GM23248 (cell line): ENCODE data around the gene TPRA1. TPM values are rescaled to one million over a fixed set of nuclear protein-coding genes. Genes with fewer than 3 reads are reported as not detected.

Source experiments
- DNase-seq: peaks from one replicate; pipeline ENCODE4 v3.0.0-alpha.2; 2015
- H2AFZ ChIP-seq: fragments of 200-600 bp; sonication (generic); 2 replicates; pipeline ENCODE4 v1.6.1; 2016; ENCODE audit warnings: antibody characterized with exemption
- H3F3A ChIP-seq: fragments of 200-600 bp; sonication (generic); 2 replicates; pipeline ENCODE4 v1.6.1; 2016; ENCODE audit warnings: mild to moderate bottlenecking, antibody characterized with exemption, mixed run types; ENCODE audit not compliant: insufficient read depth
- H3K27ac ChIP-seq: fragments of 200-600 bp; sonication (generic); 2 replicates; pipeline ENCODE4 v1.5.1; 2016; ENCODE audit warnings: mild to moderate bottlenecking
- H3K27me3 ChIP-seq: fragments of 200-600 bp; sonication (generic); replicated peaks from 2 replicates; pipeline ENCODE4 v1.6.1; 2016; ENCODE audit warnings: mild to moderate bottlenecking; ENCODE audit not compliant: insufficient read depth
- H3K36me3 ChIP-seq: fragments of 200-600 bp; sonication (generic); 2 replicates; pipeline ENCODE4 v1.6.1; 2016; ENCODE audit warnings: low read depth, mild to moderate bottlenecking
- H3K4me1 ChIP-seq: fragments of 200-600 bp; sonication (generic); 2 replicates; pipeline ENCODE4 v1.6.1; 2016; ENCODE audit warnings: mild to moderate bottlenecking; ENCODE audit not compliant: insufficient read depth
- H3K4me2 ChIP-seq: fragments of 200-600 bp; sonication (generic); one replicate; pipeline ENCODE4 v1.6.1; 2016; ENCODE audit warnings: mild to moderate bottlenecking; ENCODE audit not compliant: unreplicated experiment
- H3K4me3 ChIP-seq: fragments of 200-600 bp; sonication (generic); 2 replicates; pipeline ENCODE4 v1.5.1; 2016; ENCODE audit warnings: mild to moderate bottlenecking
- H3K79me2 ChIP-seq: fragments of 200-600 bp; sonication (generic); 2 replicates; pipeline ENCODE4 v1.6.1; 2016; ENCODE audit warnings: mild to moderate bottlenecking; ENCODE audit not compliant: insufficient read depth
- H3K9ac ChIP-seq: fragments of 200-600 bp; sonication (generic); 2 replicates; pipeline ENCODE4 v1.6.1; 2016; ENCODE audit warnings: mild to moderate bottlenecking
- H3K9me2 ChIP-seq: fragments of 200-600 bp; sonication (generic); 2 replicates; pipeline ENCODE4 v1.6.1; 2016; ENCODE audit warnings: mixed run types, mild to moderate bottlenecking, moderate library complexity; ENCODE audit not compliant: insufficient read depth
- H3K9me3 ChIP-seq: fragments of 200-600 bp; sonication (generic); one replicate; pipeline ENCODE4 v1.6.1; 2017; ENCODE audit warnings: low read depth
- H4K20me1 ChIP-seq: fragments of 200-600 bp; sonication (generic); 2 replicates; pipeline ENCODE4 v1.6.0; 2016; ENCODE audit not compliant: insufficient read depth
- EZH2 ChIP-seq: fragments of 200-600 bp; sonication (generic); IDR thresholded peaks from 2 replicates; pipeline ENCODE4 v1.6.1; 2018; ENCODE audit warnings: antibody characterized with exemption, mild to moderate bottlenecking; ENCODE audit not compliant: insufficient read depth, poor library complexity, severe bottlenecking
- EZH2phosphoT487 ChIP-seq: fragments of 200-600 bp; sonication (generic); IDR thresholded peaks from 2 replicates; pipeline ENCODE4 v1.6.1; 2018; ENCODE audit warnings: antibody characterized with exemption, moderate library complexity, mild to moderate bottlenecking, low read depth; ENCODE audit not compliant: insufficient read depth
- WGBS, 2 experiments: methylation state at CpG; one replicate each; pipeline ENCODE4 v1.1.6; 2015 to 2017; ENCODE audit warnings: low lambda C conversion rate in 2 of 2, low coverage in 1 of 2; ENCODE audit errors: missing lambda C conversion rate in 2 of 2; 5-methylcytosine and 5-hydroxymethylcytosine counted together
- in situ Hi-C: fragments of 300-500 bp; cut with MboI; formaldehyde crosslinking; loops from 2 replicates; pipeline ENCODE4 v1.15.0; 2020
- polyA plus RNA-seq: library from polyadenylated mRNA; unstranded; fragments of >200 nt; fragmentation: Nextera tagmentation; extraction: Ambion mirVana; gene quantifications from 2 replicates; pipeline ENCODE4 v1.2.1, GENCODE V29; 2016
- total RNA-seq: library from RNA; depleted of rRNA; stranded (reverse); fragments of >200 nt; shearing (Covaris generic); gene quantifications from 2 replicates; pipeline ENCODE4 v1.2.3, GENCODE V29; 2014

Gene TPRA1
- total and polyA plus RNA-seq, 2 experiments from 2014 or later: 42.8 to 56.1 TPM

DNA sequence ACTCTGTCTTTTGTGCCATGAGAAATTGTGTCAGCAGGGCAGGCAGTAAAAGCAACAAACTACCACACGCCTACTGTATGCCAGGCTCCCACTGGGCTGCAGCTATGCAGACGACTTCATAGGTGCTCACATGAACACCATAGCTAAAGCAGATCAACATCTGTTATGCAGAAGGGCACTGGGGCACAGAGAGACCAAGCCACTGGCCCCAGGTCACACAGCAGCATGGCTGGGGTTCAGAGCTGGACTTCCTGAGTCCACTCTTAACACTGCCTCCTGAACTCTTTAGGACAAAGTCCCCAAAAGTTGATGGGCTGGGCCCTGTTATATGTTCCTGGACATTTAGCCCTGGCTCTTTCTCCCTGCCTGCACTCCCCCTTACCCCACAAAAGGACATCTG is 12.4 kb downstream of the TPRA1 start:
- H3K4me2 ChIP-seq: no peak overlapping the region
- H3K4me3 ChIP-seq: no peak overlapping the region
- DNase-seq: no peak
- H3K9ac ChIP-seq: no peak overlapping the region
- in situ Hi-C loops: no loop called here
- no peaks in the 10 kb centered on the region for H3K4me1 ChIP-seq
- no peak overlapping the region for H3K27ac ChIP-seq
- H2AFZ ChIP-seq: no peak overlapping the region
- H3F3A ChIP-seq: no peaks in the 10 kb centered on the region
- H3K36me3 ChIP-seq: no peaks in the 10 kb centered on the region; the same call in 1 of the 2 replicates
- H3K9me2 ChIP-seq: no peaks in the 10 kb centered on the region
- no peaks in the 10 kb centered on the region for H3K27me3 ChIP-seq
- H4K20me1 ChIP-seq: no peaks in the 10 kb centered on the region
- H3K79me2 ChIP-seq: peaks cover 66% of the 10 kb centered on the region
- H3K9me3 ChIP-seq: no peaks in the 10 kb centered on the region
- TF ChIP-seq EZH2 (no peak), EZH2phosphoT487 (no peak)
- 67 to 71% methylated on average over 2 of the region's 2 CpGs for WGBS, 2 experiments

DNA sequence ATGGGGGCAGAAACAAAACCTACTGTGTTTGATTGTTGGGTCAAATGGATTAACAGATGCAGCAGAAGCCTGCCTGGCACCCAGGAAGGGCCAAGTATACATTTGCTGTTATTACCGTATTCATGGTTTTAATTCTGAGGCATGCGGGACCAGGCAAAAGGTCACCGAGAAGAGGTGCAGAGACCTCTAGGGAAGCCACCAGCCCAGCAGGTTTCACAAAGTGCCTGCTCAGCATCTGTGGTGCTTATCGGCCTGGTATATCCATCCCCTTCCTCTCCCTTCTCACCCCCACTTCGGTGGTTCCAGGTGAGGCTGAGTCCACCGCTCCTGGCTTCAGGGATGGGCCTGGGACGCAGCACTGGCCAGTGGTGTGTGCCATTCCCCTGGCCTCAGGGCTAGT is 13.1 kb downstream of the TPRA1 start:
- no peak overlapping the region for H2AFZ ChIP-seq
- 83 to 85% methylated on average over 7 of the region's 7 CpGs for WGBS, 2 experiments
- H3K36me3 ChIP-seq: no peaks in the 10 kb centered on the region; the same call in 1 of the 2 replicates
- H3K9me3 ChIP-seq: no peaks in the 10 kb centered on the region
- TF ChIP-seq EZH2phosphoT487: no peak
- TF ChIP-seq EZH2: no peak
- H3K27ac ChIP-seq: no peak overlapping the region
- no peak overlapping the region for H3K9ac ChIP-seq
- DNase-seq: no peak
- H3K4me3 ChIP-seq: no peak overlapping the region
- no peaks in the 10 kb centered on the region for H3F3A ChIP-seq
- H4K20me1 ChIP-seq: no peaks in the 10 kb centered on the region
- no peaks in the 10 kb centered on the region for H3K9me2 ChIP-seq
- H3K4me2 ChIP-seq: no peak overlapping the region
- H3K79me2 ChIP-seq: peaks cover 59% of the 10 kb centered on the region
- in situ Hi-C loops: no loop called here
- no peaks in the 10 kb centered on the region for H3K27me3 ChIP-seq
- no peaks in the 10 kb centered on the region for H3K4me1 ChIP-seq

DNA sequence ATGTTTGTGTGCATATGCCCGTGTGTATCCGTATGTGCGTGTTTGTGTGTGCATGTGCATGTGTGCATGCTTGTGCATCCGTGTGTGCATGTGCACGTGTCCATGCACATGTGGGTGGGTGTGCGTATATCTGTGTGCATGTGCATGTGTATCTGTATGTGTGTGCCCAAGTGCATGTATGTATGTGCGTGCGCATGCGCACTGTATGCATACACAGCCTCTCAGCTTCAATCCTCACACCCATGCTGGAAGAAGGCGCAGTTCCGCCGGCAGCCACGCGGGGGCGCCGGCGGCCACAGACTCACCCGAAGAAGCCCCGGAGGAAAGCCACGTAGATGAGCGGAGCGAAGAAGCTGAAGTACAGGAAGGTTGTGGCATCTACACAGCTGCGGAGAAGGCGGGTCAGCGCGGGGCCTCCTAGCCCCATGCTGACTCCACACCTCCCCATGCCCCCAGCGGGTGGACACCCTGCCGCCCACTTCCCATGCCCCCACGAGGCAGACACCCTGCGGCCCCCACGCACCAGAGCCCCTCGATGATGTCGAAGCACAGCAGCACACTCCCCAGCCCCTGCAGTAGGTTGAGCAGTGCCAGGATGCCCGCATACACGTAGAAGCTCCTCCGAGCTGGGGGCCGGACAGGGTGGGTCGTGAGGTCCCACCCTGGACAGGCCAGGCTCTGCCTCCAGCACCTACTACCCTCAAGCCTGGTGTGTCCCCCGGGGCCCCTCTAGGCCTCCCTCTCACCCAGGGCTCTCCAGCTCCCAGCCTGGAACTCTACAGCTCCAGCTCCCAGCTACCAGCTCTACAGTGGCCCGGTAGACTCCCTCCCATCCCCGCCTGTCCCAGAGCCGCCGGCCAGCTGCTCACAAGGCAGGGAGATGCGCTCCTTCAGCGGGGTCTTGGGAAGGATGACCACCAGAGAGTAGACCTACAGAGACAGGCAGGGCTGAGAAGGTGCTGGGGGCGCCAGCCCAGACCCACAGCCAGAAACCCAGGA is 15.4 kb downstream of the TPRA1 start:
- WGBS, 2 experiments: 32 to 38% methylated on average over 39 to 46 of the region's 46 CpGs
- no peaks in the 10 kb centered on the region for H4K20me1 ChIP-seq
- no peak for TF ChIP-seq EZH2phosphoT487
- TF ChIP-seq EZH2: no peak
- H3K27me3 ChIP-seq: no peaks in the 10 kb centered on the region
- H3K79me2 ChIP-seq: peaks cover 36% of the 10 kb centered on the region
- no peaks in the 10 kb centered on the region; the same call in 1 of the 2 replicates for H3K36me3 ChIP-seq
- peak overlapping the region; percentile 69 for H3K9ac ChIP-seq
- in situ Hi-C loops: no loop called here
- peak overlapping the region; percentile 53 for H3K27ac ChIP-seq
- DNase-seq: peak; percentile 92
- H3F3A ChIP-seq: no peaks in the 10 kb centered on the region
- H2AFZ ChIP-seq: no peak overlapping the region
- no peak overlapping the region for H3K4me3 ChIP-seq
- no peaks in the 10 kb centered on the region for H3K4me1 ChIP-seq
- no peaks in the 10 kb centered on the region for H3K9me2 ChIP-seq
- H3K9me3 ChIP-seq: no peaks in the 10 kb centered on the region
- H3K4me2 ChIP-seq: no peak overlapping the region

DNA sequence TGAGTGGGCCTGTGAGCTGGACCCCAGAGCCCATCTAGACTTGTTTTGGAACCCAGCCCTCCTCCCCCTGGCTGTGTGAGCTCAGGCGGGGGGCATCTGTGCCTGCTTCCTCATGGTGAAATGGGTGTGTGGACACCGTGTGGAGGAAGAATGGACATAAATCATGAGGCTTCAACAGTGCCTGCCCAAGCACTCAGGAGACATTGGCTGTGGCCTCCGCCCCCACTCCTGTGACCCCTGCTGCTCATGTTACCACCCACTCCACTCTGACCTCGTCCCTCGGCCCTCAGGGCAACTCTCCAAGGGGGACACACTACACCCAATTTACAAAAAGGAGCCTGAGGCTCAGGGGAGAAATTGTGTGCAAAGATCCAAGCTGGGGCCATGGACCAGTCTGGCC is 16.6 kb downstream of the TPRA1 start:
- 39 to 40% methylated on average over 4 to 5 of the region's 5 CpGs for WGBS, 2 experiments
- no peak for DNase-seq
- no peak overlapping the region for H3K27ac ChIP-seq
- peaks cover 24% of the 10 kb centered on the region for H3K79me2 ChIP-seq
- no peak overlapping the region for H3K4me2 ChIP-seq
- no peaks in the 10 kb centered on the region; the same call in 1 of the 2 replicates for H3K36me3 ChIP-seq
- H3K4me1 ChIP-seq: no peaks in the 10 kb centered on the region
- no peaks in the 10 kb centered on the region for H3K9me2 ChIP-seq
- no peak overlapping the region for H2AFZ ChIP-seq
- TF ChIP-seq EZH2: no peak
- TF ChIP-seq EZH2phosphoT487: no peak
- in situ Hi-C loops: no loop called here
- H3K9me3 ChIP-seq: no peaks in the 10 kb centered on the region
- H3K27me3 ChIP-seq: no peaks in the 10 kb centered on the region
- H4K20me1 ChIP-seq: no peaks in the 10 kb centered on the region
- no peak overlapping the region for H3K4me3 ChIP-seq
- H3K9ac ChIP-seq: no peak overlapping the region
- H3F3A ChIP-seq: no peaks in the 10 kb centered on the region
